GM21723 (cell line): ENCODE results near the gene LZTFL1.

Experiments
- ATAC-seq: cut with Tn5 transposase; IDR thresholded peaks from one replicate; pipeline ENCODE4 v1.9.1; 2021; ENCODE audit warnings: mild to moderate bottlenecking, moderate library complexity; ENCODE audit not compliant: unreplicated experiment

The LZTFL1 gene

DNA sequence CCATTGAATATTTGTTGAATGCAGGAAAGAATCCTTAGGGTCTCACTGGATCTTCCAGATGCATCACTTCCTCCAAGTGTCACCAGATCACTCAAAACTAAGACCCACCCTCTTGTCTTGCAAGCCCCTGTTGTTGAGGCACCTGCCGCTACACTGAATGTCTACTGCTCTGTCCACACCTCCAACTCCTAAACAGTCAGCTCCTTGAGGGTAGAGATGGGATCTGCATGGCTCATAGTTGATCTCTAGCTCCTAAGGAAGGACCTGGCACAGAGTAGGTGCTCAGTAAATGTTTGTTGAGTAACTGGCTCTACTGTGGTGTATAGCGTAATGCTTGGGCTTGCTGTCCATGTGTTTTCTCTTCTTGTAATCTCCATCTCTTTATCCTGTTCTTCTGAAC, 54.4 kb downstream of the LZTFL1 start:
- no peak for ATAC-seq

DNA sequence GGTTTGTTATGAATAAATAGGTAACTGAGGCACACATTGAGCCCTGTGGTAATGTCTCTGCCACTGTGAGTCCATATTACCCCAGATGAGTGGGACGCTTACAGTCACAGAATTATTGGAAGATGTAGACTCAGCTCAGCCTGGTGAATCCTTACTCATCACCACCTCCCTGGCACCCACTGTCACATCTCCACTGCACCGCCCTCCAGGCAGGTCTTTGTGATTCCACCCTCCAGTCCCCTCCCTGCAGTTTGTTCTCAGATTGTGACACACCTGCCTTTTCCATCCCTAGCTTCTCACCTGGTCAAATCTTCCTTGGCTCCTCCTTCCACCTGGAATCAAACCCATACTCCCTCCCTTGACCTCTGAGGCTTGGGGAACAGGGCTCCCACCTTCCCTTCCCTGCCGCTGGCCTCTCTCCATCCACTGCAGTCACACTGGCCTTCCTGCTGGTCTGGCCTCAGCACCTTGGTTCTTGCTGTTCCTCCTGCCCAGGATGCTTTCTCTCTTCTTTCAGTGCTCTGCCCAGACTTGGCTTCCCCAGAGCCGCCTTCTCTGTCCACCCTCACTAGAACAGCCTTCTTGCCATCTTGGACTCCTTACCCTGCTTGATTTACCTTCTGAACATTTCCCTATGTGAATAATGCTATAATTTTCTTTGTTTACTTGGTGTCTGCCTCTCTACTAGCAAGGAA, 55.0 kb downstream of the LZTFL1 start:
- ATAC-seq, result no peak

DNA sequence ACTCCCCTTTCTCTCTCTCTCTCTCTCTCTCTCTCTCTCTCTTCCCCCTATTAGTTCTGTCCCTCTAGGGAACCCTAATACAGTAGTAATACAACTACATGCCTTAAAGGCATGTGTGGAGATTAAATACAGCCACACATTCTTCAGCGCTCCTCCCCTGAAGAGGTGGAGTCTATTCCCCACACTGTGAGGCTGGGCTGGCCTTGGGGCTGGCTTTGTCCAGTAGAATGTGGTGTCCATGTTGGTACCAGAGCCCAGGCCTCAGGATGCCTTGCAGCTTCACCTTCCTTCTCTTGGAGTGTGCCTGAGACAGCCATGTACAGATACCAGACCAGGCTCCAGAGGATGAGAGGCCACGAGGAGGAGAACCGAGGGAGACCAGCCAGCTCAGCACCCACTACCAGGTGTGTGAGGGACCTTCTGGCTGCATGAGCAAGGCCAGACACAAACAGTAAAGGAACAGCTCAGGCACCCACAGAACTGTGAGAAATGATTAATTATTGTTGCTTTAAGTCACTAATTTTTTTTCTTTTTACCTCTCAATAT, 56.2 kb downstream of the LZTFL1 start:
- no peak for ATAC-seq

DNA sequence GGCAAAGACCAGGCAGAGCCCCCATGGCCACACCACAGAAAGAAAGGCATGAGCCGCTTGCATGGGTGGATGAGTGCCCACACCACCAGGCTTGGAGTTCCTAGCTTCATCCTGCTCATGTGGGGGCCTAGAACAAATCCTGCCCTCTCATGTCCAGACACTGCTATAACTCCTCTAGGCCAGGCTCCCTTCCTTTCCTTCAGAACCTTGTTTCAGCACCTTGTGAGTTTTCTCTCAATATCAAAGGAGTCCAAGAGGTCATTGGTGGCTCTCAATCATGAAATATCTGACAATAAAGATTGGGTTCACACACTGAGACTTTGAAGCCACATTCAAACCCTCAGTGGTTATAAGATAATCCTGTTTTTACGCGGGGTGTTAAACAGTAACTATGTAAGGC, 58.3 kb downstream of the LZTFL1 start:
- no peak for ATAC-seq

DNA sequence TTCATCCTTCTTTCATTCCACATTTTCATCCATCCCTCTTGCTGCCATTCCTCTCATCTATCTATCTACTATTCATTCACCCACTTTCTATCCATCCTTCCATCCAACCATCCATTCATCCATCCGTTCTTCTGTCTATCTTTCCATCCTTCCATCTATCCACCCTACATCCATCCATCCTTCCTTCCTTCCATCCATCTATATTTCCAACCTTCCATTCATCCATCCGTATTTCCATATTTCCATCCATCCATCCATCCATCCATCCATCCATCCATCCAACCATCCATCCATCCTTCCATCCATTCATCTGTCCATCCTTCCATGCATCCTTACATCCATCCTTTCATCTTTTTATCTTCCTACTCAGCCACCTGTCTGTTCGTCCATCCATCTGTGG, 59.5 kb downstream of the LZTFL1 start:
- ATAC-seq, result no peak

DNA sequence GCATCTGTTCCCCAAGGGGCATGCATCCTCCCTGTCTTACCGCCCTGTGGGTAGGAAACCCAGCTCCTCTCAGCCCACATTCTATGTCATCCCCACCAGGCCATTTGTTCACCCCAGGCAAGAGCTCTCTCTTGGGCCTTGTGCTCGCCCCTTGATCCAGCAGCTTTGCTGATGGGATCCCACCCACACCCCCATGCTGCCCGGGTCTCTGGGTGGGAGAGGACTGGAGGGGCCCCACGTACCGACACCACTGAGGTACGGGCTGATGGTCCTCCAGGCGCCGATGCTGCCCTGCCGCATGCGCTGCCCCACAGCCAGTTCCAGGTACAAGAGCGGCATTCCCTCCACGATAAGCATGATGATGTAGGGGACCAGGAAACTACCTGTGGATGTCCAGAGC, 60.1 kb downstream of the LZTFL1 start:
- ATAC-seq, result no peak

DNA sequence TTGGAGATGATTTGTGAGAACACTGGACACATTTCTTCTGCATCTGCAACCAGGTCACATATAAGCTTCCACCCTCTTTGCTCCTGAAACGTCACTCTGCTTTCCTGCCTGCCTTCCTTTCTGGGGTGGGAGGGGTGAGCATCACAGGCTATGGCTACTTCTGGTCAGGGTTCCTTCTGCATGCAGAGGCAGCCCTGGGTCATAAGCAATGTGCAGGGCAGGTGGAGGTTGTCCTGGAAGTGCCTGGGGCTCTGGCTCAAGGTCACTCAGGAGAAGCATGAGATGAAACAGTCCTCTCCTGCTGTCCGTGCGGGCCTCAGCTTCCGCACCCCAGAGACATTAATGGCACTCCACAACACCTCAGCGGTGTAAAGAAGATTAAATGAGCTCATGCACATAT, 60.6 kb downstream of the LZTFL1 start:
- no peak for ATAC-seq

DNA sequence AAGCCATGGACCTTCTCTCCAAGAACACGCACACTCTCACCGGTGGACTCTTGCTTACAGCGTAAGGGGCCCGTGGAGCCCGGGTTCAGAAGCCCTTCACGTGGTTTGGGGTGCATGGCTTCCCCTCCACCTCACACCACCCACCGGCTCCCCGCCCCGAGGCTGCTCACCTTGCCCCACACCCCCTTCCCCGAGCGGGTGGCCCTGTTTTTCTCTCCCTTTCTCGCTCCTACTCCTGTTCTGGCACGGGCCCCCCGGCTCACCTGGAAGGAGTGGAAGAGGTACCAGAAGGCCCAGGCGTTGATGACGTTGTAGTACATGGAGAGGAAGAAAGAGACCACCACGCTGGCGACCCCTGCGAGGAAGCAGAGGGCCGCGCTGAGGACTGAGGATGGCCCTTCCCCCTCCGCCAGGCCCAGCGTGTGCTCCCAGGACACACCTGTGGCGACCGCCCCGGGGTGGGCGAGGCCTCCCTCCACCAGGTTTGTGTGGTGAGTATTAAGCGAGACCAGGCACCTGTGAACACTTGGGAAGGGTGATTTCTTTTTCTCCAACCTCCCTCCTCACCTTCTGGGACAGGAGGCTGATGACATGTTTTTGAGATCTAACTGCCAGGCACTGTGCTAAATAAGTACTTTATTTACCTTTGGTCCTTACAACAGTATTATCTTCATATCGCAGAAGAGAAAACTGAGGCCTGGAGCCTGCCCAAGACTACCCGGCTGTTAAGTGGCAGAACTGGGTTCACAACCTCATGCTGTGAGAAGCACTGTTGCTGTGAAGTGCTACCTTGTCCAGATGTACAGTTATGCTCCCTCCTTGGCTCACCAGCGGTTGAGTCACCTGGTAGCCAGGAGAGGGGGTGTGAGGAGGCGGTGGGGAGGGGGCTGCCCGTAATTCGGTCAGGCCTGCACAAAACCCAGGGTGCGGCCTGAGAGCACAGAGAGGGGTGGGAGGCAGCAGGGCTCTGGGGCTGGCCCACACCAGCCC, 61.9 kb downstream of the LZTFL1 start:
- ATAC-seq, result no peak

DNA sequence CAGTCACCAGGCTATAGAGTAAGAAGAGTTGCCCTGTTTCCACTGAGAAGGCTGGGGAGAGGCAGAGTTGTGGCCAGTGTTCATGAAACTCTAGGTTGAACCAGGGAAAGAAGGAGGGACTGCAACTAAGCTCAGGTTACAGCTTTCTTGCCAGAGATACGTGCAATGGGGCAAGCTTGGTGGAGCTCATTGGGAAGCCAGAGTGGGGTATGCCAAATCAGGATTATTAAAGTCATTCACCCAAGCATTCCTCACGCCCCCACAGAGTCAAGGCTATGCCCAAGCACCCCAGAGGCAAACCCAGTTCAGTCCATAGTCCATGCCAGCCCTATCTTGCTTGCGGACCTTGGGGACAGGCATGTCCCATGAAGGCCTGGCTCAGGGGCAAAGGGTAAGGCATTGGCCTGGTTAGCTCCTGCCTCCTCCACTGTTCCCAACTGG, 63.1 kb downstream of the LZTFL1 start:
- ATAC-seq, result no peak

DNA sequence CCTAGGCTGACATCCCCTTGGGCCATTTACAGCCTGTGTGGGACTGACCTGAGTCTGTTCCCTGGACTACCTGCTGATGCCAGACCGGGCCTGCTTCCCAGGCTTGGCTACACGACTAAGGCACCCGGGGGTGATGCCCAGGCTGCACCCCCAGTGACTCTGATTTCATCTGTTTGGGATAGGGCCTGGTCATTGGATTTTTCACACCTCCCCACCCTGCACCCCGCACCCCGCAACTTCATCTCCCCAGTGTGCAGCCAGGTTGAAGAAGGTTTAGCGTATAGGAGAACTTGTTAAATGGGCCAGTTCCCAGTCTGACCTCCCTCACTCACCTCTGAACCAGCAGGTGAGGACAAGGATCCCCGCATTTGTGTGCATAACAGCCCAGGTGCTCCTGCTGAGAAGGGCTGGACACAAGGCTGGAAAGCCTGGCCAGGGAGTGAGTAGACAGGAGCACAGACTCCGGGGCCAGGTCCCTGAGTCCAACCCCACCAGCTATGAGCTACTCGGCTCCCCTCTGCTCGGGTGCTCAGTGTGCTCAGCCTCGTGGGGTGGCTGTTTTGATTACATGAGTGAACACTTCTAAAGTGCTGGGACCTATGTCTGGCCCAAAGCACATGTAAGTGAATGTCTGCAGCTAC, 64.1 kb downstream of the LZTFL1 start:
- no peak for ATAC-seq

DNA sequence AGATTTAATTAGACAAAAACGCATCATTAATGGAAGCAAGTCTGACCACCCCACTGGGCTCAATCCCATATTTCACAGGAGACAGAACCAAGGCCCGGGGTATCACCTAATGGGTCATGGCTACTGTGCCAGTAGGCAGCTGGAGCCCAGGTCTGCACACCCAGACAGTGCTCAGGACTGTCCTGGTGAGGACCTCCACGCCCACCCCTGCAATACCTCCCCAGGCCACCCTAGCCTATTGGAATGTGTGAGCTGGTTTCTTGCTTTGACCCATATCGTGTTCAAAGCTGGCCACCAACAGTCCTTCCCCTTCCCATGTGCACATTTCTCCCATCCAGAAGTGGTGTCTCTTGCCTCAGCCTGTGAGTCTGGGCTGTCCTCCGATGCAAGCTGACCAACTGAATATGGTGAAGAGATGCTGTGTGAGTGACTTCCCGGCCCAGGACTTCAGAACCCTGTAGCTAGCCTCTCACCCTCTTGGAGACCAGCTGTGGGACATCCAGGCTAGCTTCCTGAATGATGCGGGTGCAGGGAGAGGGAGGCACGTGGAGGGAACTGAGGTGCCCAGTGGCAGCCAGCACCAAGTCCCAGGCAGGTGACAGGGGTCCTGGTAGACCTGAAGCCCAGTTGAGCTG, 64.7 kb downstream of the LZTFL1 start:
- ATAC-seq, result no peak

DNA sequence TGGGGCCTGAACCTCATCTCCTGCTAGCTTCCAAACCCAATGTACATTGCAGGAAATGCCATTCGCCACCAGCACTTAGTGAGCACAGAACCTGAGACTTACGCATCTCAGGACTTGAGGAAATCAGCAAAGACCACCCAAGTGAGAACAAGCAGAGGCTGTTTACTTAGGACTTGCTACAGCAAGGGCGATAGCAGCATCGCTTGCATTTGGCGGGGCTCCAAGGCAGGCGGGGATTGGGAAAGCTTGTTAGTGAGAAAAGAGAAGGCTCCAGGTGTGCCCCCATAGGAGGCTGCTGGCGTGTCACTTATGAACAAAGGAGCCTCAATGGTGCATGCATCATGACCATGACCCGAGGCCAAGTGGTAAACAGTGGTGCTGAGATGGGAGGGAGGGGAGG, 65.3 kb downstream of the LZTFL1 start:
- no peak for ATAC-seq

DNA sequence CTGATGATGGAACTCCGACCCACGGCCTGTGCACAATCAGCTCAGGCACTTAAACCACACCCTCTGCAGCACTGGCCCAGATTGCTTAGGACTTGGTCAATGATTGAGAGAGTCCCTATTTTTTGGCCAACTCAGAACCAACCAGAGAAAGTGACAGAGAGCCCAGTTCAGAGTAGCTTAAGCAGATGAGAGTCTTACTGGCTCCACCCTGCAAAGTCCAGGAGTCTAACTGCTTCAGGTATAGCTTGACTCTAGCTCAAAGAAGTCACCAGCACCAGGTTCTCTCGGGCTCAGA, 65.7 kb downstream of the LZTFL1 start:
- no peak for ATAC-seq

DNA sequence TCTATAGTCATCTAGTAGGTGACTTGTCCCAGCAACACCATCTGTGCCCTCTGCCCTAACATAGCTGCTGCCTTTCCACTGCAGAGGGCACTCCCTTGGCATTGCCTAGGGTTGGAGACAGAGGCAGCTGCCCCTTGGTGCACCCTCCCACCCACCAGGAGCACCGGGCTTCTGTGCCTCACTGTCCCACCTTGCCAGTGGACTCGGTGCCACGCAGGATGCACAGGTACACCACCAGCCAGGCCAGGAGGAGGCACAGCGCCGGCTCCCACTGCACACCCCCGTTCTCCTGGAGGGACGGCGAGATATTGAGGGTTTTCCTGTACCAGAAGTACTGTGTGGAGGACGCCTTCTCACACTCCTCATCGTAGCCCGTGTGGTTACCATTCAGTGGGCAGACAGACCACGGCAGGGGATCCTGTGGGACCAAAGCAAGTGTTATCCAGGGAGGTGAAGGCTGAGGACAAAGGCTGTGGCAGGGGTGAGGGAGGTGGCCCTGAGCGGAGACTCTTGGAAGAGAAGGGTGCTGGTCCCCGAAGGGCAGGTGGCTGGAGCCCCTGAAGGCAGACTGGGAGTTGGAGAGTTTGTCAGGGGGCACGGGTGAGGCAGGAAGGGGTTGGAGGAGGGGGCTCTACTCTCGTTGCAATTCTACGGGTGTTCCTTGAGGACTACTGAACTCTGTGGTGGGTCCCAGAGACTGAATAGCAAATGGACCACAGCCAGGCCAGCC, 66.2 kb downstream of the LZTFL1 start:
- ATAC-seq, result no peak

DNA sequence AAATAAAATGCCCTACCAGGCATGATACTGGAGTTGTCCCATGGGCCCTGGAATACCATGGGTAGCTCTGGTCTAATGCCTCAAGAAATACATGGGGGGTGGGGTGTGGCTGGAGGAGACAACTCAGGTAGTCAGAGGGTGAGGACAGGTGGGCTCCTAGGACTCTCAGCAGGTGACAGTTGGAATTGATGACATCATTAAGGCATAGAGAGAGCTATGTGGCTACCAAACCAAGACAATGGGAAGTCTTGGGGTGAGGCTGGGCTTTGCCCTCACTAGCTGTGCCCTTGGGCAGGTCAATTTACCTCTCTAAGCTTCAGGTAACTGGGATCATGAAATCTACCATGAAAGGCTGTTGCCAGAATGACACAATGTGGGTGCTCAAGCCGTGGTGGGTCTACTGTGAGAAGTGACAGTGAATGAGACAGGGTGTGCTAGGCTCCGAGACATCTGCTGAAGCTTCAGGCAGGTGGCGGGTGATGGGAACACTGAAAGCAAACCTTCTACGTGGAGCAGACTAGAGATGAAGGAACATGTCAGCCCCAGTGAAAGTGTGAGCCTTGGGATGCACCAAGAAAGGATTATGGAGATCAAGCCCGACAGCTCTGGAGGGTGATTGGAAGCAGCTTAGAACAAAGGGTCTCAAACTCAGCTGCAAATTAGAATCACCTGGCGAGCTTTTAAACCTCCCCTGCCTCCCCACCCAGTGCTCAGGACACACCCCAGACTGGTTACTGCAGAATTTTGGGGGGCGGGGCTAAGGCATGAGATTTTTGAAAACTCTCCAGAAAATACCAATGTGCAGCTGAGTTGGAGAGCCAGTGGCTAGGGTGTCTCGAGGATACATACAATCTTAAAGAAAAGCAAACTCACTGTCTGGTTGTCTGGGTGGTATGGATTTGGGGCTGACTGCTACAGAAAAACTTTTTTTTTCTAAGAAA, 67.1 kb downstream of the LZTFL1 start:
- no peak for ATAC-seq

DNA sequence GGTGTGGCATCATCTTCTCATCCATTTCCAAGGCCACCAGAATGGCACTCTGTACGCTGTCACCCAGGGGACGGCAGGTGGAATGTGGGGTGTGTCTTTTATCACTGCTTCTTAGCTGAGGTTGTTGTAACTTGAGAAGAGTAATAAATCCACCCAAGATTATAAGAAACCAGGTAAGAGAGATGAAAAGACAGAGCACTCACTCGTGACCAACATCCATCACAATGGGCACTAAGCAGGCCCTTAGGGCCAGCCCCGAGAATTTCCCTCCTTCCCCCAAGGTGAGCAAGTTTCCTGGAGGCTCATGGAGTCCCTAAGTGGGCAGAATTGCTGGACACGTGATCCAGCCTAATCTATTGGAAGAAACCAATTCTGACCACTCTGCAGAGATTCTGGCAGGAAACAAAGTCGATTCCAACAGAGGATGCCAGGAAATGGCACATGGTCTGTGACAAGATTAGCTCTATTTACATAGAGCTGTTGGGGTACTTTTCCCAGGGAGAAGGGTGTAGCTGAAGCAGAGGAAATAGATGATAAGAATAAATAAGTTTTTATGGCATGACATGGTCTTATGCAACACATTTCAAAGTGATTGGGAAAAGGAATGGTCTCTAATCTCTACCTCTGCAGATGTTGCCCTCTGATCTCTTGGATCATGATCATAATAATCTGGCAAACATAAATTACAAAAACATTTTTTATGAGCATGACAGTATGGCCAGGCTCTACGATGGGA, 68.0 kb downstream of the LZTFL1 start:
- ATAC-seq, result no peak
